ENCODE data around the gene HDAC9.

Gene HDAC9

GRCh38 chr7:18473119-18473518 lies 22.4 kb upstream of the HDAC9 start:
- POLR2A ChIA-PET: no interaction called here
- Histone ChIP-seq H3K27ac (ENCODE audit: extremely low read depth, low read depth, low read length) (no peak overlapping the region), H3K4me1 (ENCODE audit: control insufficient read depth, insufficient read depth, low read length) (no peaks in the 10 kb centered on the region), H3K36me3 (ENCODE audit: control insufficient read depth in 2 of 2, insufficient read depth in 1 of 2, low read length in 2 of 2) (no peaks in the 10 kb centered on the region), H3K9me3 (ENCODE audit: control insufficient read depth, insufficient read depth, low read depth, low read length) (no peaks in the 10 kb centered on the region), H3K4me3 (ENCODE audit: low read depth, low read length) (no peak overlapping the region)
- CTCF ChIA-PET: interaction anchor here (1.0 kb wide), 1 partner anchor 137 kb away, joined by 3 read pairs; no protein-coding TSS in a partner anchor
- TF ChIP-seq ZNF449 (tag by site-specific recombination; IDR thresholded peaks at IDR 0.05): no peak
- TF ChIP-seq ZNF184 (tag by site-specific recombination; IDR thresholded peaks at IDR 0.05): no peak
- TF ChIP-seq ZNF473 (tag by site-specific recombination; IDR thresholded peaks at IDR 0.05): no peak
- no peak for TF ChIP-seq ZNF175 (tag by site-specific recombination; IDR thresholded peaks at IDR 0.05)
- TF ChIP-seq GLIS1 (tag by site-specific recombination; IDR thresholded peaks at IDR 0.05): no peak
- TF ChIP-seq PBX3 (CRISPR knock-in tag; IDR thresholded peaks at IDR 0.05): no peak
- no peak for TF ChIP-seq ZNF18 (tag by site-specific recombination; IDR thresholded peaks at IDR 0.05)
- TF ChIP-seq ZNF311 (tag by site-specific recombination; IDR thresholded peaks at IDR 0.05; ENCODE audit: borderline replicate concordance): no peak
- TF ChIP-seq YY1 (tag by site-specific recombination; IDR thresholded peaks at IDR 0.05): no peak
- TF ChIP-seq ZNF660 (tag by site-specific recombination; IDR thresholded peaks at IDR 0.05): no peak
- no peak for TF ChIP-seq ZNF768 (tag by site-specific recombination; IDR thresholded peaks at IDR 0.05)
- no peak for TF ChIP-seq ZNF830 (tag by site-specific recombination; IDR thresholded peaks at IDR 0.05; ENCODE audit: low read depth)
- no peak for TF ChIP-seq ZBTB6 (tag by site-specific recombination; IDR thresholded peaks at IDR 0.05)

- ChIA-PET POLR2A (no interaction called here), CTCF (no interaction called here)
- Histone ChIP-seq H3K9me3 (ENCODE audit: control insufficient read depth, insufficient read depth, low read depth, low read length) (no peaks in the 10 kb centered on the region), H3K36me3 (ENCODE audit: control insufficient read depth in 2 of 2, insufficient read depth in 1 of 2, low read length in 2 of 2) (no peaks in the 10 kb centered on the region), H3K27ac (ENCODE audit: extremely low read depth, low read depth, low read length) (no peak overlapping the region), H3K4me1 (ENCODE audit: control insufficient read depth, insufficient read depth, low read length) (no peaks in the 10 kb centered on the region), H3K4me3 (ENCODE audit: low read depth, low read length) (no peak overlapping the region)
- TF ChIP-seq ZNF510 (tag by site-specific recombination; IDR thresholded peaks at IDR 0.05; ENCODE audit: insufficient replicate concordance): no peak
- TF ChIP-seq ZNF521 (tag by site-specific recombination; IDR thresholded peaks at IDR 0.05): no peak
- TF ChIP-seq GLI2 (tag by site-specific recombination; IDR thresholded peaks at IDR 0.05; ENCODE audit: borderline replicate concordance, low read depth): no peak
- TF ChIP-seq ZNF155 (tag by site-specific recombination; IDR thresholded peaks at IDR 0.05): no peak
- no peak for TF ChIP-seq ZNF398 (tag by site-specific recombination; IDR thresholded peaks at IDR 0.05)
- no peak for TF ChIP-seq GFI1B (tag by site-specific recombination; IDR thresholded peaks at IDR 0.05)
- TF ChIP-seq HOXD13 (CRISPR knock-in tag; IDR thresholded peaks at IDR 0.05; ENCODE audit: borderline replicate concordance): no peak
- no peak for TF ChIP-seq ZNF670 (tag by site-specific recombination; IDR thresholded peaks at IDR 0.05; ENCODE audit: low read depth)
- no peak for TF ChIP-seq ZSCAN18 (tag by site-specific recombination; IDR thresholded peaks at IDR 0.05)
- TF ChIP-seq SALL2 (tag by site-specific recombination; IDR thresholded peaks at IDR 0.05; ENCODE audit: borderline replicate concordance): no peak
- no peak for TF ChIP-seq SP3 (tag by site-specific recombination; IDR thresholded peaks at IDR 0.05)
- no peak for TF ChIP-seq ZNF37A (tag by site-specific recombination; IDR thresholded peaks at IDR 0.05)
These were observed 20.6 kb upstream of the HDAC9 start for GRCh38 chr7:18474944-18475343.
